ENCODE measurements around the gene PFDN5. TPM values are rescaled to one million over a fixed set of nuclear protein-coding genes. Genes with fewer than 3 reads are reported as not detected.
A peak's percentile ranks its signal among the peaks of the same experiment; 100 is the strongest.

The PFDN5 gene
- total RNA-seq, 1 donor from 2014 or later: 274 TPM

- no peak overlapping the region for H3K27ac Mint-ChIP-seq (ENCODE audit: unreplicated experiment)
- TF ChIP-seq, protein P1, sequence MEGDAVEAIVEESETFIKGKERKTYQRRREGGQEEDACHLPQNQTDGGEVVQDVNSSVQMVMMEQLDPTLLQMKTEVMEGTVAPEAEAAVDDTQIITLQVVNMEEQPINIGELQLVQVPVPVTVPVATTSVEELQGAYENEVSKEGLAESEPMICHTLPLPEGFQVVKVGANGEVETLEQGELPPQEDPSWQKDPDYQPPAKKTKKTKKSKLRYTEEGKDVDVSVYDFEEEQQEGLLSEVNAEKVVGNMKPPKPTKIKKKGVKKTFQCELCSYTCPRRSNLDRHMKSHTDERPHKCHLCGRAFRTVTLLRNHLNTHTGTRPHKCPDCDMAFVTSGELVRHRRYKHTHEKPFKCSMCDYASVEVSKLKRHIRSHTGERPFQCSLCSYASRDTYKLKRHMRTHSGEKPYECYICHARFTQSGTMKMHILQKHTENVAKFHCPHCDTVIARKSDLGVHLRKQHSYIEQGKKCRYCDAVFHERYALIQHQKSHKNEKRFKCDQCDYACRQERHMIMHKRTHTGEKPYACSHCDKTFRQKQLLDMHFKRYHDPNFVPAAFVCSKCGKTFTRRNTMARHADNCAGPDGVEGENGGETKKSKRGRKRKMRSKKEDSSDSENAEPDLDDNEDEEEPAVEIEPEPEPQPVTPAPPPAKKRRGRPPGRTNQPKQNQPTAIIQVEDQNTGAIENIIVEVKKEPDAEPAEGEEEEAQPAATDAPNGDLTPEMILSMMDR (IDR thresholded peaks at IDR 0.05): no peak
- H3K4me3 Mint-ChIP-seq (ENCODE audit: unreplicated experiment): peak overlapping the region; percentile 98
- H3K27me3 Mint-ChIP-seq (ENCODE audit: low read depth): no peaks in the 10 kb centered on the region
- no peaks in the 10 kb centered on the region for H3K36me3 Mint-ChIP-seq (ENCODE audit: low read depth)
- no peak for DNase-seq (ENCODE audit: low spot score)
- peaks cover 24% of the 10 kb centered on the region for H3K4me1 Mint-ChIP-seq (ENCODE audit: low read depth)
- H3K9me3 Mint-ChIP-seq (ENCODE audit: low read depth): no peaks in the 10 kb centered on the region
Observed at GRCh38 chr12:53267306-53267998, 27.9 kb upstream of the PFDN5 start.

- Mint-ChIP-seq H3K9me3 (ENCODE audit: low read depth) (no peaks in the 10 kb centered on the region), H3K4me1 (ENCODE audit: low read depth) (peaks cover 24% of the 10 kb centered on the region), H3K36me3 (ENCODE audit: low read depth) (no peaks in the 10 kb centered on the region), H3K27ac (ENCODE audit: unreplicated experiment) (peak within 1 kb of the TSS; percentile 86), H3K4me3 (ENCODE audit: unreplicated experiment) (peak within 1 kb of the TSS; percentile 98), H3K27me3 (ENCODE audit: low read depth) (no peaks in the 10 kb centered on the region)
- no peak for DNase-seq (ENCODE audit: low spot score)
- TF ChIP-seq, protein P1 (IDR thresholded peaks at IDR 0.05): peak; percentile 61
Observed at GRCh38 chr12:53267999-53268629, 27.2 kb upstream of the PFDN5 start, which contains the start of gene ESPL1. Gene ESPL1, plus strand, starts transcription at chr12:53268299. Its CDS starts 468 bp downstream, at chr12:53268767.

DNA sequence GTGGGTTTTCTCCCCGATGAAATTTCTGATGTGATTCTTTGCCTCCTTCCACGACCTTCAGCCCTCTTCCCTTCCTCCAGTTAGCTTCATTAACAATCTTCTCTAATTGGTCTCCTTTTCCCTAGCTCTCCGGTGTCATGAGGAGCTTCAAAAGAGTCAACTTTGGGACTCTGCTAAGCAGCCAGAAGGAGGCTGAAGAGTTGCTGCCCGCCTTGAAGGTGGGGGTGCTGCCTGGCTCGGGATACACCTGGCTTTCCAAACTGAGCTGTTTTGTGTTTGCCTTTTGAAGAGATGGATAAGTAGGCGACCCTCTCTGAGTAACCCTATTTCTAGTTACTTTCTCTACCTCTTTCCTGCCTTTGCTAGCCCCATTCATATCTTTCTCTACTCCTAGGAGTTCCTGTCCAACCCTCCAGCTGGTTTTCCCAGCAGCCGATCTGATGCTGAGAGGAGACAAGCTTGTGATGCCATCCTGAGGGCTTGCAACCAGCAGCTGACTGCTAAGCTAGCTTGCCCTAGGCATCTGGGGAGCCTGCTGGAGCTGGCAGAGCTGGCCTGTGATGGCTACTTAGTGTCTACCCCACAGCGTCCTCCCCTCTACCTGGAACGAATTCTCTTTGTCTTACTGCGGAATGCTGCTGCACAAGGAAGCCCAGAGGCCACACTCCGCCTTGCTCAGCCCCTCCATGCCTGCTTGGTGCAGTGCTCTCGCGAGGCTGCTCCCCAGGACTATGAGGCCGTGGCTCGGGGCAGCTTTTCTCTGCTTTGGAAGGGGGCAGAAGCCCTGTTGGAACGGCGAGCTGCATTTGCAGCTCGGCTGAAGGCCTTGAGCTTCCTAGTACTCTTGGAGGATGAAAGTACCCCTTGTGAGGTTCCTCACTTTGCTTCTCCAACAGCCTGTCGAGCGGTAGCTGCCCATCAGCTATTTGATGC is 26.4 kb upstream of the PFDN5 start:
- DNase-seq (ENCODE audit: low spot score): no peak
- peaks cover 24% of the 10 kb centered on the region for H3K4me1 Mint-ChIP-seq (ENCODE audit: low read depth)
- peak overlapping the region; percentile 86 for H3K27ac Mint-ChIP-seq (ENCODE audit: unreplicated experiment)
- H3K9me3 Mint-ChIP-seq (ENCODE audit: low read depth): no peaks in the 10 kb centered on the region
- H3K36me3 Mint-ChIP-seq (ENCODE audit: low read depth): no peaks in the 10 kb centered on the region
- H3K27me3 Mint-ChIP-seq (ENCODE audit: low read depth): no peaks in the 10 kb centered on the region
- TF ChIP-seq, protein P1 (IDR thresholded peaks at IDR 0.05): no peak
- H3K4me3 Mint-ChIP-seq (ENCODE audit: unreplicated experiment): peak overlapping the region; percentile 98

- no peaks in the 10 kb centered on the region for H3K36me3 Mint-ChIP-seq (ENCODE audit: low read depth)
- no peaks in the 10 kb centered on the region for H3K27me3 Mint-ChIP-seq (ENCODE audit: low read depth)
- peaks cover 7% of the 10 kb centered on the region for H3K4me1 Mint-ChIP-seq (ENCODE audit: low read depth)
- H3K9me3 Mint-ChIP-seq (ENCODE audit: low read depth): no peaks in the 10 kb centered on the region
- H3K4me3 Mint-ChIP-seq (ENCODE audit: unreplicated experiment): no peak overlapping the region
- no peak overlapping the region for H3K27ac Mint-ChIP-seq (ENCODE audit: unreplicated experiment)
- no peak for DNase-seq (ENCODE audit: low spot score)
- TF ChIP-seq, protein P1 (IDR thresholded peaks at IDR 0.05): no peak
Observed at GRCh38 chr12:53274445-53274844, 20.9 kb upstream of the PFDN5 start.

DNA sequence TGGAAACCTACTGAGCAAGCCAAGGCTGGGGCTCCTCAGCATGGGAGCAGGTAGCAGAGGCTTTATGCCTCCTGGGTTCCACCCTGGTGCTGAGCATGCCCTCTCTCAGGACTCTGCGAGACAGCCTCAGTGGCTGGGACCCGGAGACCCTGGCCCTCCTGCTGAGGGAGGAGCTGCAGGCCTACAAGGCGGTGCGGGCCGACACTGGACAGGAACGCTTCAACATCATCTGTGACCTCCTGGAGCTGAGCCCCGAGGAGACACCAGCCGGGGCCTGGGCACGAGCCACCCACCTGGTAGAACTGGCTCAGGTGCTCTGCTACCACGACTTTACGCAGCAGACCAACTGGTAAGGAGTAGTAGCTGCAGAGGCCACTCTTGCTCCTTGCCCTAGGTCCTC is 18.8 kb upstream of the PFDN5 start:
- Mint-ChIP-seq H3K4me1 (ENCODE audit: low read depth) (no peaks in the 10 kb centered on the region), H3K27ac (ENCODE audit: unreplicated experiment) (no peak overlapping the region), H3K36me3 (ENCODE audit: low read depth) (no peaks in the 10 kb centered on the region), H3K4me3 (ENCODE audit: unreplicated experiment) (no peak overlapping the region), H3K27me3 (ENCODE audit: low read depth) (no peaks in the 10 kb centered on the region), H3K9me3 (ENCODE audit: low read depth) (no peaks in the 10 kb centered on the region)
- TF ChIP-seq, protein P1 (IDR thresholded peaks at IDR 0.05): no peak
- DNase-seq (ENCODE audit: low spot score): no peak
